Cardiac muscle cell (in vitro differentiated cells and primary cell): ENCODE measurements around the gene MESP2. TPM values are rescaled to one million over a fixed set of nuclear protein-coding genes. Genes with fewer than 3 reads are reported as not detected.

ENCODE experiments used
- DNase-seq, 2 donors: peaks; one replicate each; pipeline versions ENCODE4 v3.0.0 to v3.0.0-alpha.2; 2010 to 2017; ENCODE audit warnings: low read depth in 1 of 2, low spot score in 1 of 2
- H3K27ac ChIP-seq: fragments of 200-600 bp; sonication (generic); 2 replicates; pipeline ENCODE4 v1.5.1; 2016
- H3K27me3 ChIP-seq: fragments of 200-600 bp; sonication (generic); 2 replicates; pipeline ENCODE4 v1.6.0; 2016; ENCODE audit warnings: control low read depth
- H3K36me3 ChIP-seq: fragments of 200-600 bp; sonication (generic); 2 replicates; pipeline ENCODE4 v1.5.1; 2016; ENCODE audit warnings: control low read depth
- H3K4me1 ChIP-seq: fragments of 200-600 bp; sonication (generic); 2 replicates; pipeline ENCODE4 v1.8.1; 2017; ENCODE audit warnings: low read depth, mild to moderate bottlenecking, mixed run types
- H3K4me3 ChIP-seq: fragments of 200-600 bp; sonication (generic); 2 replicates; pipeline ENCODE4 v1.5.1; 2016; ENCODE audit warnings: mild to moderate bottlenecking
- H3K9me3 ChIP-seq: fragments of 200-600 bp; sonication (generic); 2 replicates; pipeline ENCODE4 v1.5.1; 2017; ENCODE audit warnings: low read depth, mild to moderate bottlenecking, control low read depth
- CTCF ChIP-seq: IDR thresholded peaks from 2 replicates; pipeline ENCODE4 v1.5.1; 2012; ENCODE audit warnings: low read depth, mild to moderate bottlenecking, low read length
- polyA plus RNA-seq: library from polyadenylated mRNA; unstranded; fragments of >200 nt; fragmentation: Nextera tagmentation; extraction: Ambion mirVana; gene quantifications from 2 replicates; pipeline ENCODE4 v1.2.1, GENCODE V29; 2016
- total RNA-seq: library from RNA; depleted of rRNA; stranded (reverse); fragments of >200 nt; gene quantifications from 2 replicates; pipeline ENCODE4 v1.2.3, GENCODE V29; 2016

Gene MESP2
- total RNA-seq (0.32 and 2.4 TPM in 2 replicates), polyA plus RNA-seq (1.1 and 2.5 TPM in 2 replicates)

- TF ChIP-seq CTCF, result peak; percentile 40
- Histone ChIP-seq H3K4me1 (peaks cover 10% of the 10 kb centered on the region), H3K27me3 (no peaks in the 10 kb centered on the region), H3K27ac (no peak within 1 kb of the TSS), H3K36me3 (no peaks in the 10 kb centered on the region), H3K9me3 (no peaks in the 10 kb centered on the region), H3K4me3 (peak within 1 kb of the TSS; percentile 7)
- DNase-seq, result peak; percentile 89 to 91
Observed at GRCh38 chr15:89776274-89777072, at the start of gene MESP2. Gene MESP2 (plus strand): TSS chr15:89776332. CDS start chr15:89776358, 26 bp downstream.

GRCh38 chr15:89728254-89728653 lies 47.9 kb upstream of the MESP2 start:
- no peak overlapping the region for H3K27ac ChIP-seq
- no peak for TF ChIP-seq CTCF
- DNase-seq, result peak in 1 of 2 donors; percentile 97

GRCh38 chr15:89731275-89731674 lies 44.9 kb upstream of the MESP2 start:
- H3K27ac ChIP-seq, result no peak overlapping the region
- no peaks in the 10 kb centered on the region for H3K9me3 ChIP-seq
- H3K4me3 ChIP-seq, result no peak overlapping the region
- no peaks in the 10 kb centered on the region for H3K36me3 ChIP-seq
- no peaks in the 10 kb centered on the region for H3K4me1 ChIP-seq
- H3K27me3 ChIP-seq, result no peaks in the 10 kb centered on the region
- no peak for TF ChIP-seq CTCF
- DNase-seq, result no peak

More at GRCh38 chr15:89728254-89728653, 47.9 kb upstream of the MESP2 start:
- no peaks in the 10 kb centered on the region for H3K36me3 ChIP-seq
- H3K27me3 ChIP-seq, result no peaks in the 10 kb centered on the region
- no peak overlapping the region for H3K4me3 ChIP-seq
- no peaks in the 10 kb centered on the region for H3K4me1 ChIP-seq
- H3K9me3 ChIP-seq, result no peaks in the 10 kb centered on the region

- Histone ChIP-seq H3K4me1 (no peaks in the 10 kb centered on the region), H3K36me3 (no peaks in the 10 kb centered on the region), H3K9me3 (no peaks in the 10 kb centered on the region), H3K27ac (no peak overlapping the region), H3K27me3 (no peaks in the 10 kb centered on the region), H3K4me3 (no peak overlapping the region)
- DNase-seq, result peak in 1 of 2 donors; percentile 15
- no peak for TF ChIP-seq CTCF
Observed at GRCh38 chr15:89732451-89733172, 43.5 kb upstream of the MESP2 start.

- no peaks in the 10 kb centered on the region for H3K36me3 ChIP-seq
- no peaks in the 10 kb centered on the region for H3K4me1 ChIP-seq
- no peaks in the 10 kb centered on the region for H3K27me3 ChIP-seq
- H3K4me3 ChIP-seq, result no peak overlapping the region
- H3K9me3 ChIP-seq, result no peaks in the 10 kb centered on the region
- DNase-seq, result no peak
- no peak overlapping the region for H3K27ac ChIP-seq
- no peak for TF ChIP-seq CTCF
Observed at GRCh38 chr15:89735773-89736172, 40.4 kb upstream of the MESP2 start.
